Heart right ventricle (tissue), 16 donors: ENCODE data around the gene ITGAL. TPM values are rescaled to one million over a fixed set of nuclear protein-coding genes. Genes with fewer than 3 reads are reported as not detected.
A peak's percentile ranks its signal among the peaks of the same experiment; 100 is the strongest.
"Not testable (repeated sequence)": the region's sequence is repeated elsewhere in the genome, so short reads cannot be mapped to it uniquely, and the experiment has no call there.

Source experiments
- ATAC-seq, 8 donors: fragments of 200-7000 bp; cut with Tn5 transposase; one replicate each; pipeline ENCODE4 v1.9.1; 2020; ENCODE audit warnings: mild to moderate bottlenecking in 8 of 8, moderate library complexity in 8 of 8, moderate number of reproducible peaks in 1 of 8
- DNase-seq, 2 donors: peaks; one replicate each; pipeline ENCODE4 v3.0.0-alpha.2; 2020
- H3K27ac ChIP-seq, 10 donors: fragments of 200-600 bp; sonication (generic) in 2 of 10; one replicate each; pipeline versions ENCODE4 v1.5.0 to v1.8.0; 2020 to 2022; ENCODE audit warnings: mild to moderate bottlenecking in 3 of 10
- H3K27me3 ChIP-seq, 7 donors: fragments of 200-600 bp; one replicate each; pipeline ENCODE4 v1.8.0; 2021 to 2022; ENCODE audit warnings: mild to moderate bottlenecking in 2 of 7
- H3K36me3 ChIP-seq, 9 donors: fragments of 200-600 bp; sonication (generic) in 1 of 9; one replicate each; pipeline versions ENCODE4 v1.5.0 to v1.8.0; 2020 to 2022; ENCODE audit warnings: mild to moderate bottlenecking in 2 of 9
- H3K4me1 ChIP-seq, 9 donors: fragments of 200-600 bp; sonication (generic) in 1 of 9; one replicate each; pipeline versions ENCODE4 v1.5.0 to v1.8.0; 2020 to 2022; ENCODE audit warnings: mild to moderate bottlenecking in 4 of 9
- H3K4me3 ChIP-seq, 10 donors: fragments of 200-600 bp; sonication (generic) in 2 of 10; one replicate each; pipeline versions ENCODE4 v1.5.0 to v1.8.0; 2020 to 2022; ENCODE audit warnings: mild to moderate bottlenecking in 7 of 10, moderate library complexity in 2 of 10
- H3K9me3 ChIP-seq, 11 donors: fragments of 200-600 bp in 10 of 11; sonication (generic) in 2 of 11; one replicate each; pipeline versions ENCODE4 v1.5.0 to v1.8.0; 2013 to 2022; ENCODE audit warnings: mild to moderate bottlenecking in 2 of 11, control low read depth in 1 of 11, moderate library complexity in 1 of 11
- CTCF ChIP-seq, 9 donors: fragments of 200-600 bp; sonication (generic) in 2 of 9; IDR thresholded peaks; one replicate each; pipeline versions ENCODE4 v1.5.0 to v1.8.0; 2021 to 2022; ENCODE audit warnings: antibody characterized with exemption in 9 of 9, mild to moderate bottlenecking in 5 of 9, moderate library complexity in 1 of 9
- WGBS, 2 donors: extraction: QIAGEN DNeasy Blood & Tissue Kit; methylation state at CpG; one replicate each; pipeline ENCODE4 v1.1.7; 2013; ENCODE audit warnings: inconsistent platforms in 1 of 2; 5-methylcytosine and 5-hydroxymethylcytosine counted together
- intact Hi-C, 10 donors: fragments of 100-400 bp; cut with DNase I; formaldehyde crosslinking; loops; one replicate each; pipeline versions ENCODE4 v1.11.1 to v1.14.2; 2022
- polyA plus RNA-seq, 2 donors: library from polyadenylated mRNA; stranded (reverse); fragments of 200-250 nt; gene quantifications; one replicate each; pipeline ENCODE4 v1.2.3, GENCODE V29; 2013
- total RNA-seq, 10 donors: library from RNA; stranded (reverse); fragmentation: NEBNext Ultra II Directional in 3 of 10; extraction: Animal tissue kit (Norgen Biotek cat#: 25700) in 3 of 10; gene quantifications; one replicate each; pipeline versions ENCODE4 v1.2.1 to v1.2.4, GENCODE V29; 2021 to 2023
- donor health status: Arrhythmogenic right ventricular cardiomyopathy.
- donor health status: ischemic (EF 13 %, LVEDD 7.1; RV severe dilation, severe dysfunction).
- donor health status: healthy with polysubstance abuse.
- donor health status: DM: no; HTN: yes; CAD: no.
- donor health status: DM: no; HTN: no; CAD: no.
- donor health status: ischemic (EF 25% LVEDD 6.9; RV normal size, moderate dysfunction).
- donor health status: ischemic (EF 25% LVEDD 5.7; RV mildly dilated, moderate dysfunction).
- donor health status: healthy.
- donor health status: DM: yes; HTN: yes; CAD: no.
- donor health status: Ischemic cardiomyopathy.
- donor health status: ischemic (EF 35%, LVEDD 5.7; RV mildly dilated, moderate dysfunction).
- donor health status: nonischemic (EF 11% LVEDD 7.7; RV severe dilation, severe dysfunction).
- donor health status: DM: yes; HTN: yes; CAD: no.
- donor health status: PGD.
- donor health status: ischemic (EF 29% LVEDD 5.4; RV normal size, mild dysfunction).
- donor health status: nonischemic (EF 23%, LVEDD 6.1; RV moderate dilation, normal function).

ITGAL gene
- total and polyA plus RNA-seq, 12 donors = 0.52 to 18.2 (median 1.6) TPM

- intact Hi-C loops = loop anchor here in 2 of 10 donors (10.0 kb wide), 3 partner anchors 53 to 133 kb away; partner anchors contain the start of genes FBRS (in 1 of the 2), PRR14 (in 1 of the 2), SEPHS2 (in 1 of the 2) and ZNF688 (in 1 of the 2)
Measured at GRCh38 chr16:30521476-30521872, 48.9 kb downstream of the ITGAL start.

GRCh38 chr16:30521873-30522641 lies 49.5 kb downstream of the ITGAL start:
- ATAC-seq = no peak
- Histone ChIP-seq H3K4me1 (peaks cover 2 to 29% (median 17%) of the 10 kb centered on the region in 9 donors), H3K4me3 (no peak overlapping the region), H3K27me3 (no peaks in the 10 kb centered on the region), H3K9me3 (no peaks in the 10 kb centered on the region), H3K36me3 (peaks cover 0 to 50% (median 0%) of the 10 kb centered on the region in 9 donors), H3K27ac (no peak overlapping the region)
- no peak for TF ChIP-seq CTCF (IDR thresholded peaks at IDR 0.05)
- WGBS, 2 donors = 40 to 52% methylated on average over 11 of the region's 11 CpGs
- intact Hi-C loops = loop anchor here in 2 of 10 donors (10.0 kb wide), 3 partner anchors 53 to 133 kb away; partner anchors contain the start of genes FBRS (in 1 of the 2), PRR14 (in 1 of the 2), SEPHS2 (in 1 of the 2) and ZNF688 (in 1 of the 2)
- DNase-seq = no peak

More at GRCh38 chr16:30521476-30521872, 48.9 kb downstream of the ITGAL start:
- H3K27me3 ChIP-seq = no peaks in the 10 kb centered on the region
- H3K4me1 ChIP-seq = peaks cover 2 to 29% (median 17%) of the 10 kb centered on the region in 9 donors
- no peak for ATAC-seq
- 92 to 93% methylated on average over 7 of the region's 7 CpGs for WGBS, 2 donors
- H3K9me3 ChIP-seq = no peaks in the 10 kb centered on the region
- H3K4me3 ChIP-seq = no peak overlapping the region
- TF ChIP-seq CTCF (IDR thresholded peaks at IDR 0.05) = no peak
- no peak for DNase-seq
- no peak overlapping the region for H3K27ac ChIP-seq
- peaks cover 0 to 56% (median 0%) of the 10 kb centered on the region in 9 donors for H3K36me3 ChIP-seq

GRCh38 chr16:30522702-30523463 lies 50.3 kb downstream of the ITGAL start:
- not testable (repeated sequence) for H3K27me3 ChIP-seq, H3K9me3 ChIP-seq, H3K4me3 ChIP-seq, ATAC-seq, DNase-seq, H3K27ac ChIP-seq
- Histone ChIP-seq H3K4me1 (peaks cover 6 to 34% (median 23%) of the 10 kb centered on the region in 9 donors), H3K36me3 (peaks cover 0 to 42% (median 0%) of the 10 kb centered on the region in 9 donors)
- intact Hi-C loops = loop anchor here in 2 of 10 donors (10.0 kb wide), 3 partner anchors 52 to 132 kb away; partner anchors contain the start of genes FBRS (in 1 of the 2), PRR14 (in 1 of the 2), SEPHS2 (in 1 of the 2) and ZNF688 (in 1 of the 2)
- 90 to 96% methylated on average over 12 of the region's 12 CpGs for WGBS, 2 donors

- no peaks in the 10 kb centered on the region for H3K27me3 ChIP-seq
- peaks cover 0 to 31% (median 0%) of the 10 kb centered on the region in 9 donors for H3K36me3 ChIP-seq
- peak overlapping the region in 2 of 10 donors; percentile 5 to 10 for H3K4me3 ChIP-seq
- intact Hi-C loops = loop anchor here in 2 of 10 donors (10.0 kb wide), 3 partner anchors 51 to 131 kb away; partner anchors contain the start of genes FBRS (in 1 of the 2), PRR14 (in 1 of the 2), SEPHS2 (in 1 of the 2) and ZNF688 (in 1 of the 2)
- DNase-seq (peak in 1 of 2 donors; percentile 69), ATAC-seq (no peak)
- H3K4me1 ChIP-seq = peaks cover 8 to 43% (median 32%) of the 10 kb centered on the region in 9 donors
- H3K27ac ChIP-seq = peak overlapping the region in 5 of 10 donors; percentile 5 to 42 (median 31)
- no peaks in the 10 kb centered on the region for H3K9me3 ChIP-seq
- 69 to 70% methylated on average over 26 of the region's 26 CpGs for WGBS, 2 donors
- no peak for TF ChIP-seq CTCF (IDR thresholded peaks at IDR 0.05)
Measured at GRCh38 chr16:30523768-30524574, 51.4 kb downstream of the ITGAL start.
